Measurements from ENCODE around the gene PTPRD.

Gene PTPRD

GRCh38 chr9:8616414-8616813 is 1996.4 kb downstream of the PTPRD start:
- Histone ChIP-seq H2AFZ (ENCODE audit: low read depth) (no peak overlapping the region), H4K20me1 (ENCODE audit: insufficient read depth) (no peaks in the 10 kb centered on the region), H3K27me3 (ENCODE audit: insufficient read depth, low read depth) (no peaks in the 10 kb centered on the region), H3K27ac (no peak overlapping the region), H3K36me3 (ENCODE audit: insufficient read depth) (no peaks in the 10 kb centered on the region), H3K9ac (no peak overlapping the region), H3K79me2 (ENCODE audit: insufficient read depth, low read depth) (no peaks in the 10 kb centered on the region), H3K4me3 (IDR thresholded peaks at IDR 0.05; ENCODE audit: insufficient read depth, low read depth, low read length) (no peak overlapping the region), H3K4me2 (no peak overlapping the region), H3K4me1 (ENCODE audit: low read depth, poor library complexity, severe bottlenecking) (no peaks in the 10 kb centered on the region)
- TF ChIP-seq CTCF (conservative IDR thresholded peaks at IDR 0.05; ENCODE audit: low read depth, low read length) = no peak

- no peaks in the 10 kb centered on the region for H3K79me2 ChIP-seq (ENCODE audit: insufficient read depth, low read depth)
- no peak for TF ChIP-seq CTCF (conservative IDR thresholded peaks at IDR 0.05; ENCODE audit: low read depth, low read length)
- H2AFZ ChIP-seq (ENCODE audit: low read depth) = no peak overlapping the region
- H3K27ac ChIP-seq = no peak overlapping the region
- no peak overlapping the region for H3K4me2 ChIP-seq
- H4K20me1 ChIP-seq (ENCODE audit: insufficient read depth) = no peaks in the 10 kb centered on the region
- H3K4me1 ChIP-seq (ENCODE audit: low read depth, poor library complexity, severe bottlenecking) = no peaks in the 10 kb centered on the region
- H3K9ac ChIP-seq = no peak overlapping the region
- no peaks in the 10 kb centered on the region for H3K27me3 ChIP-seq (ENCODE audit: insufficient read depth, low read depth)
- no peaks in the 10 kb centered on the region for H3K36me3 ChIP-seq (ENCODE audit: insufficient read depth)
- no peak overlapping the region for H3K4me3 ChIP-seq (IDR thresholded peaks at IDR 0.05; ENCODE audit: insufficient read depth, low read depth, low read length)
Measured at GRCh38 chr9:8614926-8615440, 1997.8 kb downstream of the PTPRD start.

GRCh38 chr9:8613346-8613825 is 1999.4 kb downstream of the PTPRD start:
- no peak overlapping the region for H2AFZ ChIP-seq (ENCODE audit: low read depth)
- H3K27me3 ChIP-seq (ENCODE audit: insufficient read depth, low read depth) = no peaks in the 10 kb centered on the region
- no peaks in the 10 kb centered on the region for H3K4me1 ChIP-seq (ENCODE audit: low read depth, poor library complexity, severe bottlenecking)
- H4K20me1 ChIP-seq (ENCODE audit: insufficient read depth) = no peaks in the 10 kb centered on the region
- H3K9ac ChIP-seq = no peak overlapping the region
- H3K4me3 ChIP-seq (IDR thresholded peaks at IDR 0.05; ENCODE audit: insufficient read depth, low read depth, low read length) = no peak overlapping the region
- no peaks in the 10 kb centered on the region for H3K79me2 ChIP-seq (ENCODE audit: insufficient read depth, low read depth)
- H3K36me3 ChIP-seq (ENCODE audit: insufficient read depth) = no peaks in the 10 kb centered on the region
- H3K27ac ChIP-seq = no peak overlapping the region
- TF ChIP-seq CTCF (conservative IDR thresholded peaks at IDR 0.05; ENCODE audit: low read depth, low read length) = no peak
- no peak overlapping the region for H3K4me2 ChIP-seq

GRCh38 chr9:8611153-8611552 is 2001.6 kb downstream of the PTPRD start:
- TF ChIP-seq CTCF (conservative IDR thresholded peaks at IDR 0.05; ENCODE audit: low read depth, low read length) = no peak
- H3K4me2 ChIP-seq = no peak overlapping the region
- H2AFZ ChIP-seq (ENCODE audit: low read depth) = no peak overlapping the region
- no peak overlapping the region for H3K9ac ChIP-seq
- no peak overlapping the region for H3K27ac ChIP-seq
- H3K4me3 ChIP-seq (IDR thresholded peaks at IDR 0.05; ENCODE audit: insufficient read depth, low read depth, low read length) = no peak overlapping the region
- H3K27me3 ChIP-seq (ENCODE audit: insufficient read depth, low read depth) = no peaks in the 10 kb centered on the region
- H3K79me2 ChIP-seq (ENCODE audit: insufficient read depth, low read depth) = no peaks in the 10 kb centered on the region
- H3K36me3 ChIP-seq (ENCODE audit: insufficient read depth) = no peaks in the 10 kb centered on the region
- H3K4me1 ChIP-seq (ENCODE audit: low read depth, poor library complexity, severe bottlenecking) = no peaks in the 10 kb centered on the region
- H4K20me1 ChIP-seq (ENCODE audit: insufficient read depth) = no peaks in the 10 kb centered on the region

Data from KMS-11 (cell line).